Osteocyte (in vitro differentiated cells): ENCODE measurements around the gene BCAR3. TPM values are rescaled to one million over a fixed set of nuclear protein-coding genes. Genes with fewer than 3 reads are reported as not detected.

Experiments used
- DNase-seq: peaks from one replicate; pipeline ENCODE4 v3.0.0; 2021; ENCODE audit warnings: mixed read lengths; ENCODE audit not compliant: unreplicated experiment; ENCODE audit errors: extremely low spot score
- H3K27ac Mint-ChIP-seq: one replicate; pipeline ENCODE4 v1.8.0; 2021; ENCODE audit warnings: mild to moderate bottlenecking, mixed read lengths; ENCODE audit not compliant: unreplicated experiment
- H3K27me3 Mint-ChIP-seq: one replicate; pipeline ENCODE4 v1.8.0; 2021; ENCODE audit warnings: mixed read lengths; ENCODE audit not compliant: unreplicated experiment
- H3K36me3 Mint-ChIP-seq: one replicate; pipeline ENCODE4 v1.8.0; 2021; ENCODE audit warnings: mixed read lengths; ENCODE audit not compliant: unreplicated experiment
- H3K4me1 Mint-ChIP-seq: one replicate; pipeline ENCODE4 v1.8.0; 2021; ENCODE audit warnings: mixed read lengths; ENCODE audit not compliant: unreplicated experiment
- H3K4me3 Mint-ChIP-seq: one replicate; pipeline ENCODE4 v1.8.0; 2021; ENCODE audit warnings: mild to moderate bottlenecking, moderate library complexity, mixed read lengths; ENCODE audit not compliant: unreplicated experiment
- H3K9me3 Mint-ChIP-seq: one replicate; pipeline ENCODE4 v1.8.0; 2021; ENCODE audit warnings: mixed read lengths; ENCODE audit not compliant: unreplicated experiment
- CTCF ChIP-seq: fragments of 200-600 bp; sonication (generic); IDR thresholded peaks from 2 replicates; pipeline ENCODE4 v1.5.0; 2021; ENCODE audit warnings: antibody characterized with exemption, mild to moderate bottlenecking, moderate library complexity
- total RNA-seq: library from RNA; stranded (reverse); gene quantifications from 2 replicates; pipeline ENCODE4 v1.2.1, GENCODE V29; 2021

Gene BCAR3
- total RNA-seq, 1 donor from 2014 or later = 8.8 TPM

- no peak for TF ChIP-seq CTCF
- no peaks in the 10 kb centered on the region for H3K36me3 Mint-ChIP-seq
- no peak overlapping the region for H3K27ac Mint-ChIP-seq
- H3K9me3 Mint-ChIP-seq = no peaks in the 10 kb centered on the region
- no peak overlapping the region for H3K4me3 Mint-ChIP-seq
- peaks cover 22% of the 10 kb centered on the region for H3K4me1 Mint-ChIP-seq
- no peak for DNase-seq
- H3K27me3 Mint-ChIP-seq = no peaks in the 10 kb centered on the region
Observed at GRCh38 chr1:93723733-93724270, 42.2 kb upstream of the BCAR3 start.

DNA sequence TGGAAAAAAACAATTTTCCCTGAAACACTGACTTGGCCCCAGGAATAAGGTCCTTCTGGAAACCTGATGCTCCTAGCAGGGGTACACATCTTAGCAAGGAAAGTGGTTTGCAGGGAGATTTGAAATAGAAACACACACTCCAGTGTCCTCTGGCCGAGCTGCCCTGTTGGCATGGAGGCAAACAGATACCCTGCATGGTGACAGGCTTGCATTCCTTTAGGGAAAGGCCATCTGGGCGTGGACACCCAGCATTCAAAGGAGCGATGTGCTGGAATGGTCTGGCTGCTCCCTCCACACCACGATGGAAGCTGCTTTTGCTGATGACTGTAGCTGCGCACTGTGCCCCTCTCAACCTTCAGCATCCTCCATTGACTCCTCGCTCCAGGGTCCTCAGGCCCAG lies 41.5 kb upstream of the BCAR3 start:
- H3K9me3 Mint-ChIP-seq = no peaks in the 10 kb centered on the region
- no peak for TF ChIP-seq CTCF
- no peak overlapping the region for H3K4me3 Mint-ChIP-seq
- H3K27ac Mint-ChIP-seq = no peak overlapping the region
- H3K36me3 Mint-ChIP-seq = no peaks in the 10 kb centered on the region
- no peak for DNase-seq
- H3K27me3 Mint-ChIP-seq = no peaks in the 10 kb centered on the region
- H3K4me1 Mint-ChIP-seq = peaks cover 22% of the 10 kb centered on the region

DNA sequence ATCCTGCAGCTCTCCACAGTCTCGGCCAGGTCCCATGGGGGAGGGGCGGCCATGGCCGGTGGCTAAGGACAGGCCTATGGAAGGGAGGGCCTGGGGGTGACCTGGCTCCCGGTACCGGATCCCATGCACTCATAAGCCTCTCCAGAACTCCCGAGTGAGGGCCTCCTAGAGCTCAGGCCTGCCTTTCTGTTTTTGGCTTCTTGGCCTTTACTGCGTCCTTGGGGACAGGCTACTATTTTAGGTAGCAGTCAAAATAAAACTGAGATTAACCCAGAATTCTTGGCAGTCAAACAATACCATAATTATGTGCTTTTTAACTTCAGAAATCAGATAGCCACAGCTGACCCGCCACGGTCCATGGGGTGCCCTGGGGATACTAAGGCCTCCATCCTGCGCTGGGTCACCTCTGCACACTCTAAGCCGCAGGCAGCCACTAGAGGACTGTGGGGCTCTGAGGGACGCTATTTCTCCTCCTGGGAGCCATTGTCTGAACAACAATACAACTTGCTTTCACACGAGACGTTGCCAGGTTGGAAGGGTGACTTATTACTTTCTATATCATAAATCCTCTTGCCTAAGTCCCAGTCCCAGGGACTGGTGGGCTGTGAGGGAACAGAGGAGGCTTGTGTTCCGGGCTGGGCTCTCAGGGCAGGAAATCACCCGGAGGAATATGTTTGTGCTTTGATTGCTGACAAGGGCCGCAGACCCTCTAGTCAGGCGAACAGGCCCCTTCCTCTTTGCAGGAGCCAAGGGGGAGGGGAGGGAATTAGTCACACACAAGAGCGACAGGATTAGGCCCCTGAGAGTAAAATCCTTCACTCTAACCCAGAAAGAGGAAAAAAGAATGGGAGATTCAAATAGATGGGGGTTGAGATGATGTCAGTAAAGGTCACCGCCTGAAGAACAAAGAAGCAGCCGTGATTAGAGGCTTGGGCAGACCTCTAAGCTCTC lies 40.7 kb upstream of the BCAR3 start:
- no peak for DNase-seq
- no peaks in the 10 kb centered on the region for H3K27me3 Mint-ChIP-seq
- no peaks in the 10 kb centered on the region for H3K9me3 Mint-ChIP-seq
- H3K4me3 Mint-ChIP-seq = no peak overlapping the region
- H3K36me3 Mint-ChIP-seq = no peaks in the 10 kb centered on the region
- H3K27ac Mint-ChIP-seq = peak overlapping the region; percentile 45
- peaks cover 22% of the 10 kb centered on the region for H3K4me1 Mint-ChIP-seq
- TF ChIP-seq CTCF = no peak

GRCh38 chr1:93720956-93721626 lies 39.5 kb upstream of the BCAR3 start:
- H3K27me3 Mint-ChIP-seq = no peaks in the 10 kb centered on the region
- H3K36me3 Mint-ChIP-seq = peaks cover 3% of the 10 kb centered on the region
- no peak overlapping the region for H3K4me3 Mint-ChIP-seq
- H3K4me1 Mint-ChIP-seq = peaks cover 22% of the 10 kb centered on the region
- no peak for DNase-seq
- TF ChIP-seq CTCF = no peak
- H3K27ac Mint-ChIP-seq = no peak overlapping the region
- H3K9me3 Mint-ChIP-seq = peaks cover 4% of the 10 kb centered on the region

DNA sequence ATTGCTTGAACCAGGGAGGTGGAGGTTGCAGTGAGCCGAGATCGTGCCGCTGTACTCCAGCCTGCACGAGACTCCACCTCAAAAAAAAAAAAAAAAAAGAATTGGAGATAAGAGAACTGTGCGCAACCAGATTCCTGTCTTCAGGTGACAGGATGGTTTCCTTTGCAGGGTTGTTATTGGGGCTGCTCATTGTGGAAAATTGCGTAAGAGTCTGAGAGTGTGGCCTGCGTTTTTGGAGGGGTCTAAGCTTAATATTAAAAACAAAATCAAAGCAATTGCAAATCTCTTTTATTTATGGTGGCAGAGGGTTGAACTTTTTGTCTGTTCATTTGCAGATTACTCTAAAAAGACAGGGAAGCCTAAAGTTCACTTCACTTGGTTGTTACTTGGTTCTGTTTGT lies 36.0 kb upstream of the BCAR3 start:
- no peak overlapping the region for H3K27ac Mint-ChIP-seq
- no peak for DNase-seq
- peaks cover 4% of the 10 kb centered on the region for H3K9me3 Mint-ChIP-seq
- peaks cover 17% of the 10 kb centered on the region for H3K4me1 Mint-ChIP-seq
- H3K36me3 Mint-ChIP-seq = peaks cover 3% of the 10 kb centered on the region
- no peak overlapping the region for H3K4me3 Mint-ChIP-seq
- no peak for TF ChIP-seq CTCF
- no peaks in the 10 kb centered on the region for H3K27me3 Mint-ChIP-seq
